ENCODE results near the gene MICAL3.

MICAL3 gene

DNA sequence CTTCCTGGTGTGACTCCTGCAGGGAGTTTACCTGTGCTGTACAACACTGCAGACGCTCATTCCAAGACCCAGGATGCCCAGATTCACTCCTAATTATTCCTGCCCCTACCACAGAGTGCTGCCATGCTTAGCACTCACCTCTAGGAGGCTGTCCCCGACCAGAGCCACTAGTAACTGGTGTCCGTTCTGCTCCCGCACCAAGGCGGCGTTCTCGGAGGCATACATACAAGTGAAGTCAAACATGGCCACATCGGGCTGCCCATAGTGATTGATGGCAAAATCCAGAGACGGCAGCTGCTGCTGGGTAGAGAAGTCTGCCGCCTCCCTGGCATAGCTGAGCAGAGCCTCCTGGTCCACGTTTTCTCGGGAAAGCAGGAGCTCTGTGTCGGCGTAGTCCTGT is 127.8 kb downstream of the MICAL3 start:
- Histone ChIP-seq H3K4me3 (no peak overlapping the region), H3K36me3 (ENCODE audit: insufficient read depth, low read length) (peaks cover 48% of the 10 kb centered on the region), H3K9me3 (ENCODE audit: low read depth, low read length) (no peaks in the 10 kb centered on the region), H3K27ac (no peak overlapping the region), H3K9ac (ENCODE audit: insufficient read length) (no peak overlapping the region)
- DNase-seq (ENCODE audit: low read depth, low spot score), result no peak
- TF ChIP-seq FOXP2 (optimal IDR thresholded peaks at IDR 0.05; ENCODE audit: control extremely low read depth, extremely low read length, insufficient read depth) (no peak), POLR2AphosphoS5 (IDR thresholded peaks at IDR 0.05; ENCODE audit: borderline replicate concordance, low read depth, low read length) (no peak), EZH2 (IDR thresholded peaks at IDR 0.05) (no peak)

DNA sequence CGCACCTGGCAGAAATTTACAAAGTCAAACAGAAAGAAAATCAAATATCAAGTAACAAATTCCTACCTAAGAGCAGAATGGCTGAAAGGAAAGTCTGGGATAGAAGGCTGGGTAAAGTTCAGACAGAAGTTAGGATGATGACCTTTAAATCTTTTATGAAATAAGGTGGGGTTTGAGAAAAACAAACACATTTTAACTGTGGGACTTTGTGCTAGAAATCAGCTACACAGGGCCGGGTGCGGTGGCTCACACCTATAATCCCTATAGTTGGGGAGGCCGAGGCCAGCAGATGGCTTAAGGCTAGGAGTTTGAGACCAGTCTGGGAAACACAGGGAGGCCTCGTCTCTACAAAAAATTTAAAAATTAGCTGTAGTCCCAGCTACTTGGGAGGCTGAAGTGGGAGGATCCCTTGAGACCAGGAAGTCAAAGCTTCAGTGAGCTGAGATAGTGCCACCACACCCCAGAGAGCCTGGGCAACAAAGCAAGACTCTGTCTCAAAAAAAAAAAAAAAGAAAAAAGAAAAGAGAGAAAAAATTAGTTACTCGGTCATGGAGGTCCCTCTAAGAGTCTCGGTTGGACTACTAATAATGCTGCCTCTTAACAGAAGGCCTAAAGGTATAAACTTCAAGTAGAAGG is 130.3 kb downstream of the MICAL3 start:
- DNase-seq (ENCODE audit: low read depth, low spot score), result no peak
- peaks cover 45% of the 10 kb centered on the region for H3K36me3 ChIP-seq (ENCODE audit: insufficient read depth, low read length)

DNA sequence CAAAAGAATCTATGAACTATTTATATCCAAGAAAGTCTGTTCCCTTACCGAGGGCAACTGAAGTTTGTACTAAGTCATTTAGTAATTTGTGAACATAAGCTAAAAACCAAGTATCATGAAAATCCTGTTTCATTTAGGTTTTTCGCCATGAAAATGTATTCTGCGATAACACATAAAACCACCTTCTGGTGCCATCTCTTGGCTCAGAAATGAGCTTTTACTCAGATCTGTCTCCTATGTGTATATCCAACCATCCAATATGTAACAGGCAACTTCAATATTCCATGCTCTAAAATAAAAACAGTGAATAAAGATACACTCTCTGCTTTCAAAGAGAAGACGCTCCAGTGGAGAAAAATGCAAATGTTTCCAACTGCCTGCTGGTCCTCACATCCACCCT is 132.0 kb downstream of the MICAL3 start:
- Histone ChIP-seq H3K36me3 (ENCODE audit: insufficient read depth, low read length) (peaks cover 46% of the 10 kb centered on the region), H3K9me3 (ENCODE audit: low read depth, low read length) (no peaks in the 10 kb centered on the region), H3K27ac (no peak overlapping the region), H3K4me3 (no peak overlapping the region), H3K9ac (ENCODE audit: insufficient read length) (no peak overlapping the region)
- DNase-seq (ENCODE audit: low read depth, low spot score), result no peak
- TF ChIP-seq POLR2AphosphoS5 (IDR thresholded peaks at IDR 0.05; ENCODE audit: borderline replicate concordance, low read depth, low read length) (no peak), FOXP2 (optimal IDR thresholded peaks at IDR 0.05; ENCODE audit: control extremely low read depth, extremely low read length, insufficient read depth) (no peak), EZH2 (IDR thresholded peaks at IDR 0.05) (no peak)

More for the DNA sequence above, 130.3 kb downstream of the MICAL3 start:
- no peak overlapping the region for H3K27ac ChIP-seq
- no peak overlapping the region for H3K9ac ChIP-seq (ENCODE audit: insufficient read length)
- no peak overlapping the region for H3K4me3 ChIP-seq
- no peaks in the 10 kb centered on the region for H3K9me3 ChIP-seq (ENCODE audit: low read depth, low read length)
- TF ChIP-seq EZH2 (IDR thresholded peaks at IDR 0.05), result no peak
- no peak for TF ChIP-seq FOXP2 (optimal IDR thresholded peaks at IDR 0.05; ENCODE audit: control extremely low read depth, extremely low read length, insufficient read depth)
- TF ChIP-seq POLR2AphosphoS5 (IDR thresholded peaks at IDR 0.05; ENCODE audit: borderline replicate concordance, low read depth, low read length), result no peak

DNA sequence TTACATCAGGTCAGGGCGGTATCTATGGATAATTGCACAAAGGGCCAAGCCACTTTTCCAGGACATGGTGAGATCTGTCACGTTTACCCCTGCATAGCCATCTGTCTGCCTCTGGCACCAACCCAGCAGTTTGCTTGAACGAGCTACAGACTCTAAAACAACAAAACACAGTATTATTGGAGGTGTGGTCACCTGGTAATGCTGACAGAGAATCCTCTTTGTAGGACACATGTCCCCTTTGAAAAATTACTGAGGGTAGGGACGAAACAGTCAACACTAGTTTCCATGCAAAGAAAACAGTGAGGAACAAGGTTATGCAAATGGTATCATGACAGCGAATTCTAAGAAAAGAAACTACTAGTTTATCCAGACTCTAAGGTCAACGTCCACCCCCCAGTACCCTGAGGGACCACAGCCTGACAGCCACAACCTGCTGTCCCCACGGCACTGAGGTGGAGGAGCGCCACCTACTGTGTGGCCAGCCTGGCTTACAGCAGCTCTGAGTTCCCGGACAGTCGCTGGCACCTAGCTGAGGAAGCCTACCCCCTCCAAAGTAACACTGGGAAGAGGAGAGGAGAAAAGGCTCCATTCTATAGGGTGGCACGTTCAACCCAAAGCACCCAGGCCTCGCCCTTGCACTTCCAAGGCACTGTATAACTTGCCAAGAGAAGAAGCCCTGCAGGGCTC is 132.7 kb downstream of the MICAL3 start:
- no peak for DNase-seq (ENCODE audit: low read depth, low spot score)
- Histone ChIP-seq H3K36me3 (ENCODE audit: insufficient read depth, low read length) (peaks cover 48% of the 10 kb centered on the region), H3K4me3 (no peak overlapping the region), H3K27ac (no peak overlapping the region), H3K9ac (ENCODE audit: insufficient read length) (no peak overlapping the region), H3K9me3 (ENCODE audit: low read depth, low read length) (no peaks in the 10 kb centered on the region)
- TF ChIP-seq EZH2 (IDR thresholded peaks at IDR 0.05), result no peak
- TF ChIP-seq FOXP2 (optimal IDR thresholded peaks at IDR 0.05; ENCODE audit: control extremely low read depth, extremely low read length, insufficient read depth), result no peak
- TF ChIP-seq POLR2AphosphoS5 (IDR thresholded peaks at IDR 0.05; ENCODE audit: borderline replicate concordance, low read depth, low read length), result no peak

DNA sequence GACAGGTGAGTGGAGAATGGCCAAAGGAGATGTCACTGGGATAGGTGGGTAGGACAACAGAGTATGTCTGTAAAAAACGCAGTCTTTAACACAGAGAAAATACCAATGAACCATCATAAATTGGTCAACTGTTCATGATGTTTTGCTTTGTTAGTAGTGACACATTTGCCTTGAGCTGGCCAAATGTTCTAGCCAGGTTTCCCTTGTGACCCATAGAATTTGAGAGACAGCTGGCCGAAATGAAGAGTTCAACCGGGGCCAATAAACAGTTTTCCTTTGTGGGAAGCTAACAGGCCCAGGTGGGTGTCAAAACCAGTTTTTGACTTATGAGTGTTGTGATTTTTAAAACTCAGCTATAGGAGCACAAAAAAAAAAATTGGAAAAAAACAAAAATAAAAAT is 133.5 kb downstream of the MICAL3 start:
- Histone ChIP-seq H3K9me3 (ENCODE audit: low read depth, low read length) (no peaks in the 10 kb centered on the region), H3K4me3 (no peak overlapping the region), H3K9ac (ENCODE audit: insufficient read length) (no peak overlapping the region), H3K27ac (no peak overlapping the region), H3K36me3 (ENCODE audit: insufficient read depth, low read length) (peaks cover 48% of the 10 kb centered on the region)
- TF ChIP-seq EZH2 (IDR thresholded peaks at IDR 0.05) (no peak), FOXP2 (optimal IDR thresholded peaks at IDR 0.05; ENCODE audit: control extremely low read depth, extremely low read length, insufficient read depth) (no peak), POLR2AphosphoS5 (IDR thresholded peaks at IDR 0.05; ENCODE audit: borderline replicate concordance, low read depth, low read length) (no peak)
- no peak for DNase-seq (ENCODE audit: low read depth, low spot score)

DNA sequence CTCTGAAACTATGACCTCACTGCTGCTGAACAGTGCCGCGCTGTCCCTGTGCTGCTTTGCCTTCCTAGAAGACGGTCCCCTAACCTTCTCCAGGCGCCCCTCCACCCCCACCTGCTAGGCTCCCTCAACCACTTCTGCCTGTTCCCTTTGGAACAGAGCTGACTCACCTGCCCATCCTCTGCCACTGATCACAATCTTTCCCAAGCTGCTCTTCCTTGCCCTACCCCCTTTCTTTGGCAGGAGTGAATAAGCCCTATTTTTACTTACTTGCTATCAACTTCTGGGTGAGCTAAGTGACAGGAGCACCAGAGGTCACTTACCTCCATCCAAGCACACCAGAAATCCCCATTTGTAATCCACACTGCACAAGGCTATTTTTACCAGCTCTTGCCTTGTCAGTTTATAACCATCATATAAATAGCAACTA is 134.1 kb downstream of the MICAL3 start:
- Histone ChIP-seq H3K4me3 (no peak overlapping the region), H3K27ac (no peak overlapping the region), H3K9ac (ENCODE audit: insufficient read length) (no peak overlapping the region), H3K36me3 (ENCODE audit: insufficient read depth, low read length) (peaks cover 47% of the 10 kb centered on the region), H3K9me3 (ENCODE audit: low read depth, low read length) (no peaks in the 10 kb centered on the region)
- TF ChIP-seq EZH2 (IDR thresholded peaks at IDR 0.05), result no peak
- TF ChIP-seq FOXP2 (optimal IDR thresholded peaks at IDR 0.05; ENCODE audit: control extremely low read depth, extremely low read length, insufficient read depth), result no peak
- TF ChIP-seq POLR2AphosphoS5 (IDR thresholded peaks at IDR 0.05; ENCODE audit: borderline replicate concordance, low read depth, low read length), result no peak
- DNase-seq (ENCODE audit: low read depth, low spot score), result no peak

DNA sequence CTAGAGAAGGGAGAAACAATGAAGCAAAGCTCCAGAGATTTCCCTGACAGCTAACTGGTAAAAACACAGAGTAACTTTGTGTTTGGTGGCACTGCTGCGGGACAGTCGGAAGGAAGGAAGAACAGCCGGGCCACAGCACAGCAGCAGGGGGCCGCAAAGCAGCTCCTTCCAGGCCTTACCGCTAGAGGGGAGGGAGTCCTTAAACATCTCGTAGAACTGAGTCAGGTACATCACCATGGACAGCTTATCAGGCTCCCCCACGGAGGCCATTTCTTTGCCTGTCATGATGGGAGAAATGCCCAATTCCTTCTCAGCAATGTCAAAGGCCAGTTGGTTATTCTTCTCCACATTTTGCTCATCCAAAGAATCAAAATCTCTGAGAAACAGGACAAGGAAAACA is 135.5 kb downstream of the MICAL3 start:
- H3K36me3 ChIP-seq (ENCODE audit: insufficient read depth, low read length), result peaks cover 49% of the 10 kb centered on the region
- H3K9me3 ChIP-seq (ENCODE audit: low read depth, low read length), result no peaks in the 10 kb centered on the region
- H3K27ac ChIP-seq, result no peak overlapping the region
- TF ChIP-seq FOXP2 (optimal IDR thresholded peaks at IDR 0.05; ENCODE audit: control extremely low read depth, extremely low read length, insufficient read depth) (no peak), POLR2AphosphoS5 (IDR thresholded peaks at IDR 0.05; ENCODE audit: borderline replicate concordance, low read depth, low read length) (no peak)
- DNase-seq (ENCODE audit: low read depth, low spot score), result no peak
- no peak overlapping the region for H3K9ac ChIP-seq (ENCODE audit: insufficient read length)
- no peak overlapping the region for H3K4me3 ChIP-seq

DNA sequence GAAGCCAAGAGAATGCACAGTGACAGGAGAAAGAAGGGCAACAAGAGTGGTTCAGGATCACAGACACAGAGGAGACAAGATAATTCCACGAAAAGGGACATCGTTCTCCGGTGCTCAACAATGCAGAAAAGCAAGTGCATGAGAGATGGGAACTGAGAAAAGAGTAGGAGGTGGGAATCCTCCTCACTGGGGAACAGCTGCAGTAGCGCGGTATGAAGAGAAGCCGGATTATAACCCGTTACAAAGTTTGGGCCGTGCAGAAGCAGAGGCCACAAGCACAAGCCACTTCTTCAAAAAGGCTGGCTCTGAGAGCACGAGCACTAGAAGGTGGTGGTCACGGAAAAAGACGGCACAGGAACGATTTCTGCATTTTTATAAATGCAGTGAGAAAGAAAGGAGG is 135.9 kb downstream of the MICAL3 start:
- TF ChIP-seq POLR2AphosphoS5 (IDR thresholded peaks at IDR 0.05; ENCODE audit: borderline replicate concordance, low read depth, low read length) (no peak), FOXP2 (optimal IDR thresholded peaks at IDR 0.05; ENCODE audit: control extremely low read depth, extremely low read length, insufficient read depth) (no peak), EZH2 (IDR thresholded peaks at IDR 0.05) (no peak)
- Histone ChIP-seq H3K36me3 (ENCODE audit: insufficient read depth, low read length) (peaks cover 49% of the 10 kb centered on the region), H3K9ac (ENCODE audit: insufficient read length) (no peak overlapping the region), H3K4me3 (no peak overlapping the region), H3K27ac (no peak overlapping the region), H3K9me3 (ENCODE audit: low read depth, low read length) (no peaks in the 10 kb centered on the region)
- no peak for DNase-seq (ENCODE audit: low read depth, low spot score)
